GM12874 (cell line): ENCODE measurements around the gene R3HDM4.

ENCODE experiments used
- TF ChIP-seq, protein P1 (sequence below): IDR thresholded peaks from 2 replicates; pipeline ENCODE4 v1.5.1; 2011; ENCODE audit warnings: low read depth, mild to moderate bottlenecking, control low read depth, low read length, moderate library complexity; ENCODE audit not compliant: insufficient read depth

R3HDM4 gene

DNA sequence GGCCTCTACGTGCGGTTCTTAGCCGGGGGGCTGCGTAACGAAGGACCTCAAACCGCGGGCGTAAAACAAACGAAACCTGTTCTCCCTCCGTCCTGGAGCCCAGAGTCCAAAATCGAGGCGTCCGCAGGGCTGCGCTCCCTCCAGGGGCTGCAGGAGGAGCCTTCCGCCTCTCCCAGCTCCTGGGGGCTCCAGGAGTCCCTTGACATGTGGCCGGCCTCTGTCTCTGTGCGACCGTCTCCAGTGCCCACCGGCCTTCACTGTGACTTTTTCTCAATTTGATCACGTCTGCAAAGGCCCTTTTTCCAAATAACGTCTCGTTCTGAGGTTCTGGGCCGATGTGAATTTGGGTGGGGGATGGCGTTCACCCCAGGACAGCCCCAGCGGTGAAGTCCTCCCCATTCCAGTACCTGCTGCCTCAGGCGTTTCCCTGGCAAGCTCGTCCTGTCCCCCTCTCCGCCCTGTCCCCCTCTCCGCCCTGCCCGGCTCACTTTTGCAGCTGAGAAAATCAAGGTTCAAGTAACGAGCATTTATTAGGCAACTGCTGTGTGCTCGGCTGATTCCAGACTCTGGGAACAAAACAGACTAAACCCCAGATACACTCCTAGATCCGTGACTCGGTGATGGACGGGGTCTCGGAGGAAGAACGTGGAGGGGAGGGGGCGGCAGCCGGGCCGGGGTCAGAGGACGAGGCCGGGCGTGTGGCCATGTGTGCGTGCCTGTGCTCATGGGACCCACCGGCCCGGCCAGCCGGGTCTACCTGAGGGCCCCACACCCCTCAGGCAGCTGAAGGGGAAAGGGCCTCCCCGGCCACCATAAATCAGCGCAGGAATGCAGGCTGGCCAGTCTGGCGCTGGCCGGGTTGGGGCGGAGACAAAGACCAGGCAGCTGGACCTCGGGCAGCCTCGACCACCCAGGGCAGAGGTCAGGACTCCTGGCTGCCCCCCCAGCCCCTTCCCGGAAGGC is 43.1 kb upstream of the R3HDM4 start:
- TF ChIP-seq, protein P1, sequence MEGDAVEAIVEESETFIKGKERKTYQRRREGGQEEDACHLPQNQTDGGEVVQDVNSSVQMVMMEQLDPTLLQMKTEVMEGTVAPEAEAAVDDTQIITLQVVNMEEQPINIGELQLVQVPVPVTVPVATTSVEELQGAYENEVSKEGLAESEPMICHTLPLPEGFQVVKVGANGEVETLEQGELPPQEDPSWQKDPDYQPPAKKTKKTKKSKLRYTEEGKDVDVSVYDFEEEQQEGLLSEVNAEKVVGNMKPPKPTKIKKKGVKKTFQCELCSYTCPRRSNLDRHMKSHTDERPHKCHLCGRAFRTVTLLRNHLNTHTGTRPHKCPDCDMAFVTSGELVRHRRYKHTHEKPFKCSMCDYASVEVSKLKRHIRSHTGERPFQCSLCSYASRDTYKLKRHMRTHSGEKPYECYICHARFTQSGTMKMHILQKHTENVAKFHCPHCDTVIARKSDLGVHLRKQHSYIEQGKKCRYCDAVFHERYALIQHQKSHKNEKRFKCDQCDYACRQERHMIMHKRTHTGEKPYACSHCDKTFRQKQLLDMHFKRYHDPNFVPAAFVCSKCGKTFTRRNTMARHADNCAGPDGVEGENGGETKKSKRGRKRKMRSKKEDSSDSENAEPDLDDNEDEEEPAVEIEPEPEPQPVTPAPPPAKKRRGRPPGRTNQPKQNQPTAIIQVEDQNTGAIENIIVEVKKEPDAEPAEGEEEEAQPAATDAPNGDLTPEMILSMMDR, result no peak

GRCh38 chr19:954672-955494 is 41.9 kb upstream of the R3HDM4 start:
- TF ChIP-seq, protein P1, result no peak

DNA sequence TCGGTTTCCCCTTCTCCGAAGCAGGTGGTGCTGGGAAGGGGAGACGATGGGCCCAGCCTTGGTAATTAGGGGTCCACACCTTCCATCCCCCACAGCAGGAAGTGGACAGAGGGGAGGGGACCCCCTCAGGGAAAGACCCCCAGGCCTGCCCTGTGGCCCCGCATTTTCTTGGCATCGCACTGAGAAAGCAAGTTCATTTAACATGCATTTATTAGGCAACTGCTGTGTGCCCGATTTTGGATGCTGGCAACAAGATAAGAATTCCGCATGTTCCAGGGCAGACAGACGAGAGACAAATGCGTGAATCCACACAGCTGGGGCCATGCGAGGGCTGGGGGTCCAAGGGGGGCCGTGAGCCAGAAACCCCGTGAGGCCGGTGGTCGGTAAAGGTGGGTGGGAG is 41.3 kb upstream of the R3HDM4 start:
- TF ChIP-seq, protein P1, result no peak

GRCh38 chr19:953445-954271 is 40.6 kb upstream of the R3HDM4 start:
- TF ChIP-seq, protein P1, result no peak

DNA sequence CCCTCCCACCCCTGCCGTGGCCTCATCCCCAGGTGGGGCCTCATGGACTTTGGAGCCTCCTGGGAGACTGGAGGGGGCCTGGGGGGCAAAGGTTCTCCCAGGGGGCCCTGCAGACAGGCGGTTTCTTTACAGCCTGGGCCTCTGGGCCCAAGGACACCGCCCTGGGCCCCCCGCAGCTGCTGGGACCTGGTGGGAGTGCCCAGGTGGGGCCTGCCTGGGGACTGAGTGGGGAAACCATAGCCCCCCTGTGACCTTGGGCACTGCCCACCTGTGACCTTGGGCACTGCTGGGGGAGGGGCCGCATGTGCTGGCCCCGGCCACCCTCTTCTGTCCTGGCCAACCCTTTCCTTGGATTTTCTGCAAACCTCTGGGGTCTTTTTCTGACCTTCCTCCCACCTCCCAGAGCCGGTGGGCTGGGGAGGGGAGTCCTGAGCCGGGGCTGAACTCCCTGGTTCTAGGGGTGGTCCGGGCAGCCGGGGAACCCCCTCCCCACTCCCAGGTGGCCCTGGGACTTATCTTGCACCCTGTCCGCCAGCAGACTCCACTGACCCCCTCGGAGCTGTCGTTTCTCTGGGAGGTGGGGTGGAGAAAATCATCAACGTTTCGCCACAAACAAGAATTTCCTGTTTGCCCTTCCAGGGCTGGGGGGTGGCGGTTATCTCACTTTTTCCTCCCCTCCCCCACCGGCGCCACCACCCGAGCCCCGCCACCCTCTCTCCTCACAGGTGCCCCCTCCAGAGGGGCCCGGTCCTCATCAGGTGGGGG is 39.8 kb upstream of the R3HDM4 start:
- TF ChIP-seq, protein P1, result no peak

- TF ChIP-seq, protein P1, result no peak
These were observed 39.1 kb upstream of the R3HDM4 start for GRCh38 chr19:952049-952679.
